Activated CD8-positive, alpha-beta T cell treated with anti-CD3 and anti-CD28 coated beads for 36 hours (primary cell): ENCODE results near the gene GPC6. TPM values are rescaled to one million over a fixed set of nuclear protein-coding genes. Genes with fewer than 3 reads are reported as not detected.
"Not testable (repeated sequence)": the region's sequence is repeated elsewhere in the genome, so short reads cannot be mapped to it uniquely, and the experiment has no call there.

Source experiments
- ATAC-seq: fragments of 200-7000 bp; cut with Tn5 transposase; one replicate; pipeline ENCODE4 v1.10.0; 2021; ENCODE audit warnings: mild to moderate bottlenecking, moderate library complexity
- CTCF ChIA-PET: fragments of 350-600 bp; sonication (Branson Sonifier 250); formaldehyde crosslinking; loops from one replicate; lab custom pipeline; 2021; ENCODE audit warnings: antibody characterized with exemption; lab: Charles Lee
- POLR2A ChIA-PET: fragments of 350-600 bp; sonication (Branson Sonifier 250); formaldehyde crosslinking; loops from one replicate; lab custom pipeline; 2021; ENCODE audit warnings: antibody characterized with exemption; lab: Charles Lee
- DNase-seq: peaks from one replicate; pipeline ENCODE4 v3.0.0-alpha.2; 2020
- H3K27ac Mint-ChIP-seq: one replicate; pipeline ENCODE4 v1.8.0; 2021; ENCODE audit warnings: mild to moderate bottlenecking, mixed read lengths
- H3K27me3 Mint-ChIP-seq: one replicate; pipeline ENCODE4 v1.8.0; 2021; ENCODE audit warnings: mixed read lengths
- H3K36me3 Mint-ChIP-seq: one replicate; pipeline ENCODE4 v1.8.0; 2021; ENCODE audit warnings: low read depth, mixed read lengths
- H3K4me1 Mint-ChIP-seq: one replicate; pipeline ENCODE4 v1.8.0; 2021; ENCODE audit warnings: low read depth, mixed read lengths
- H3K4me3 Mint-ChIP-seq: one replicate; pipeline ENCODE4 v1.8.0; 2021; ENCODE audit warnings: mild to moderate bottlenecking, moderate library complexity, mixed read lengths
- H3K9me3 Mint-ChIP-seq: one replicate; pipeline ENCODE4 v1.8.0; 2021; ENCODE audit warnings: mixed read lengths
- intact Hi-C: fragments of 100-400 bp; cut with micrococcal nuclease; formaldehyde crosslinking; loops from one replicate; pipeline ENCODE4 v1.10.0; 2022
- total RNA-seq, 2 experiments: library from RNA; stranded (reverse); gene quantifications; one replicate each; pipeline ENCODE4 v1.2.3, GENCODE V29; 2021
- TF ChIP-seq, protein P1 (sequence below): fragments of 200-600 bp; IDR thresholded peaks from one replicate; pipeline ENCODE4 v1.8.0; 2022; ENCODE audit warnings: antibody characterized with exemption, mild to moderate bottlenecking

Gene GPC6
- total RNA-seq, 2 experiments from 2014 or later: not detected

GRCh38 chr13:93193682-93194081, 32.9 kb upstream of the GPC6 start:
- TF ChIP-seq, protein P1, sequence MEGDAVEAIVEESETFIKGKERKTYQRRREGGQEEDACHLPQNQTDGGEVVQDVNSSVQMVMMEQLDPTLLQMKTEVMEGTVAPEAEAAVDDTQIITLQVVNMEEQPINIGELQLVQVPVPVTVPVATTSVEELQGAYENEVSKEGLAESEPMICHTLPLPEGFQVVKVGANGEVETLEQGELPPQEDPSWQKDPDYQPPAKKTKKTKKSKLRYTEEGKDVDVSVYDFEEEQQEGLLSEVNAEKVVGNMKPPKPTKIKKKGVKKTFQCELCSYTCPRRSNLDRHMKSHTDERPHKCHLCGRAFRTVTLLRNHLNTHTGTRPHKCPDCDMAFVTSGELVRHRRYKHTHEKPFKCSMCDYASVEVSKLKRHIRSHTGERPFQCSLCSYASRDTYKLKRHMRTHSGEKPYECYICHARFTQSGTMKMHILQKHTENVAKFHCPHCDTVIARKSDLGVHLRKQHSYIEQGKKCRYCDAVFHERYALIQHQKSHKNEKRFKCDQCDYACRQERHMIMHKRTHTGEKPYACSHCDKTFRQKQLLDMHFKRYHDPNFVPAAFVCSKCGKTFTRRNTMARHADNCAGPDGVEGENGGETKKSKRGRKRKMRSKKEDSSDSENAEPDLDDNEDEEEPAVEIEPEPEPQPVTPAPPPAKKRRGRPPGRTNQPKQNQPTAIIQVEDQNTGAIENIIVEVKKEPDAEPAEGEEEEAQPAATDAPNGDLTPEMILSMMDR: no peak
- no peaks in the 10 kb centered on the region for H3K4me1 Mint-ChIP-seq
- CTCF ChIA-PET: no interaction called here
- ATAC-seq (no peak), DNase-seq (no peak)
- H3K4me3 Mint-ChIP-seq: no peak overlapping the region
- POLR2A ChIA-PET: no interaction called here
- no peaks in the 10 kb centered on the region for H3K36me3 Mint-ChIP-seq
- intact Hi-C loops: no loop called here
- H3K27me3 Mint-ChIP-seq: no peaks in the 10 kb centered on the region
- no peak overlapping the region for H3K27ac Mint-ChIP-seq
- peaks cover 22% of the 10 kb centered on the region for H3K9me3 Mint-ChIP-seq

DNA sequence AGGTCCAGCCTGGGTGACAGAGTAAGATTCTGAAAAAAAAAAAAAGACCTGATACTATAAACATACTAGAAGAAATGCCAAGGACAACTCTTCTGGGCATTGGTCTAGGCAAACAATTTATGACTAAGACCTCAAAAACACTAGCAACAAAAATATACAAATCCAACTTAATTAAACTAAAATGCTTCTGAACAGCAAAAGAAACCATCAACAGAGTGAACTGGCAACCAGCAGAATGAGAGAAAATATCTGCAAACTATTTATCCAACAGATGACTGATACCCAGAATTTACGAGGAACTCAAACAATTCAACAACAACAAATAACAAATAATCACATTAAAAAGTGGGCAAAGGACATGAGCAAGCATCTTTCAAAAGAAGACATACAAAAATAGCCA, 26.8 kb upstream of the GPC6 start:
- Mint-ChIP-seq H3K4me3 (no peak overlapping the region), H3K27me3 (no peaks in the 10 kb centered on the region), H3K36me3 (no peaks in the 10 kb centered on the region), H3K27ac (no peak overlapping the region), H3K9me3 (peaks cover 5% of the 10 kb centered on the region), H3K4me1 (no peaks in the 10 kb centered on the region)
- ChIA-PET CTCF (no interaction called here), POLR2A (no interaction called here)
- ATAC-seq (no peak), DNase-seq (no peak)
- intact Hi-C loops: no loop called here
- TF ChIP-seq, protein P1: no peak

DNA sequence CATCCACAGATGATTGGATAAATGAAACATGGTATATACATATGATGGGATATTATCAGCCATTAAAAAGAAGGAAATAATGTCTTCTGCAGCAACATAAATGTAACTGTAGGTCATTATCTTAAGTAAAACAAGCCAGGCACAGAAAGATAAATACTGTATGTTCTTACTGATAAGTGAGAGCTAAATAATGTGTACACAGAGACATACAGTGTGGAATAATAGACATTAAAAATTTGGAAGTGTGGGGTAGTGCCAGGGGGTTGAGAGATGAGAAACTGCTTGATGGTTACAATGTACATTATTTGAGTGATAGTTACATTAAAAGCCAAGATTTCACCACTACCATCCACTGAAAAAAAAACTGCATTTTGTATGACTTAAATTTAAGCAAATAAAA, 26.0 kb upstream of the GPC6 start:
- Mint-ChIP-seq H3K9me3 (peaks cover under 1% of the 10 kb centered on the region), H3K4me3 (no peak overlapping the region), H3K4me1 (no peaks in the 10 kb centered on the region), H3K27me3 (no peaks in the 10 kb centered on the region), H3K36me3 (no peaks in the 10 kb centered on the region), H3K27ac (no peak overlapping the region)
- TF ChIP-seq, protein P1: no peak
- CTCF ChIA-PET: no interaction called here
- POLR2A ChIA-PET: no interaction called here
- intact Hi-C loops: no loop called here
- DNase-seq (no peak), ATAC-seq (no peak)

- Mint-ChIP-seq H3K27me3 (no peaks in the 10 kb centered on the region), H3K9me3 (no peaks in the 10 kb centered on the region), H3K36me3 (no peaks in the 10 kb centered on the region), H3K4me1 (no peaks in the 10 kb centered on the region), H3K4me3 (no peak overlapping the region), H3K27ac (no peak overlapping the region)
- intact Hi-C loops: no loop called here
- POLR2A ChIA-PET: no interaction called here
- ATAC-seq: no peak
- CTCF ChIA-PET: no interaction called here
- no peak for DNase-seq
- TF ChIP-seq, protein P1: no peak
Measured at GRCh38 chr13:93201992-93202558, 24.5 kb upstream of the GPC6 start.

- H3K4me1 Mint-ChIP-seq, H3K4me3 Mint-ChIP-seq, POLR2A ChIA-PET, H3K36me3 Mint-ChIP-seq, ATAC-seq, H3K9me3 Mint-ChIP-seq, CTCF ChIA-PET, H3K27me3 Mint-ChIP-seq, H3K27ac Mint-ChIP-seq, intact Hi-C loops, DNase-seq: not testable (repeated sequence)
Measured at GRCh38 chr13:93206778-93207392, 19.7 kb upstream of the GPC6 start.
